Raji (cell line): ENCODE results near the gene NKD2.

Source experiments
- POLR2A ChIP-seq: IDR thresholded peaks from 2 replicates; pipeline ENCODE4 v1.6.1; 2011; ENCODE audit warnings: low read depth, low read length, control low read depth; ENCODE audit not compliant: insufficient read depth

The NKD2 gene

GRCh38 chr5:1048861-1049838 lies 40.5 kb downstream of the NKD2 start:
- TF ChIP-seq POLR2A, result no peak

- no peak for TF ChIP-seq POLR2A
Observed at GRCh38 chr5:1050423-1051365, 42.1 kb downstream of the NKD2 start.

- TF ChIP-seq POLR2A, result no peak
Observed at GRCh38 chr5:1051366-1051720, 42.7 kb downstream of the NKD2 start.

- no peak for TF ChIP-seq POLR2A
Observed at GRCh38 chr5:1052076-1052475, 43.5 kb downstream of the NKD2 start.

GRCh38 chr5:1052641-1053390 lies 44.2 kb downstream of the NKD2 start:
- no peak for TF ChIP-seq POLR2A

- TF ChIP-seq POLR2A, result no peak
Observed at GRCh38 chr5:1053391-1054017, 44.9 kb downstream of the NKD2 start.

- TF ChIP-seq POLR2A, result no peak
Observed at GRCh38 chr5:1054018-1054798, 45.6 kb downstream of the NKD2 start.

- TF ChIP-seq POLR2A, result no peak
Observed at GRCh38 chr5:1054799-1055775, 46.5 kb downstream of the NKD2 start.

GRCh38 chr5:1055896-1056610 lies 47.5 kb downstream of the NKD2 start:
- TF ChIP-seq POLR2A, result no peak

- TF ChIP-seq POLR2A, result no peak
Observed at GRCh38 chr5:1056611-1057484, 48.2 kb downstream of the NKD2 start.

- no peak for TF ChIP-seq POLR2A
Observed at GRCh38 chr5:1057485-1058082, 49.0 kb downstream of the NKD2 start.
